Ishikawa (cell line): ENCODE data around the gene ZNF23.

ENCODE experiments used
- CEBPB ChIP-seq: IDR thresholded peaks from 2 replicates; pipeline ENCODE4 v1.6.1; 2012
- CREB1 ChIP-seq: IDR thresholded peaks from 2 replicates; pipeline ENCODE4 v1.6.1; 2012; ENCODE audit warnings: low read depth
- EGR1 ChIP-seq: IDR thresholded peaks from 2 replicates; pipeline ENCODE4 v1.6.1; 2012
- EP300 ChIP-seq: IDR thresholded peaks from 2 replicates; pipeline ENCODE4 v1.6.1; 2012; ENCODE audit warnings: borderline replicate concordance
- FOXM1 ChIP-seq: IDR thresholded peaks from 2 replicates; pipeline ENCODE4 v1.6.1; 2012; ENCODE audit warnings: low read depth, borderline replicate concordance
- MAX ChIP-seq: IDR thresholded peaks from 2 replicates; pipeline ENCODE4 v1.6.1; 2012
- NFIC ChIP-seq: IDR thresholded peaks from 2 replicates; pipeline ENCODE4 v1.6.1; 2012
- RAD21 ChIP-seq: IDR thresholded peaks from 2 replicates; pipeline ENCODE4 v1.6.1; 2012; ENCODE audit warnings: low read depth
- REST ChIP-seq: IDR thresholded peaks from 2 replicates; pipeline ENCODE4 v1.6.1; 2012; ENCODE audit warnings: low read depth, mild to moderate bottlenecking
- TAF1 ChIP-seq: IDR thresholded peaks from 2 replicates; pipeline ENCODE4 v1.6.1; 2012; ENCODE audit warnings: low read depth, mild to moderate bottlenecking
- TCF12 ChIP-seq: IDR thresholded peaks from 2 replicates; pipeline ENCODE4 v1.6.1; 2012; ENCODE audit warnings: low read depth
- TEAD4 ChIP-seq: IDR thresholded peaks from 2 replicates; pipeline ENCODE4 v1.6.1; 2012
- USF1 ChIP-seq: IDR thresholded peaks from 2 replicates; pipeline ENCODE4 v1.6.1; 2012
- YY1 ChIP-seq: IDR thresholded peaks from 2 replicates; pipeline ENCODE4 v1.6.1; 2012; ENCODE audit warnings: low read depth
- ZBTB7A ChIP-seq: IDR thresholded peaks from 2 replicates; pipeline ENCODE4 v1.6.1; 2012; ENCODE audit warnings: low read depth

The ZNF23 gene

GRCh38 chr16:71456801-71457200 is 5.2 kb downstream of the ZNF23 start:
- TF ChIP-seq FOXM1, result no peak
- no peak for TF ChIP-seq MAX
- TF ChIP-seq TEAD4, result no peak
- TF ChIP-seq CREB1, result no peak
- TF ChIP-seq ZBTB7A, result no peak
- TF ChIP-seq TAF1, result no peak
- no peak for TF ChIP-seq EGR1
- no peak for TF ChIP-seq REST
- no peak for TF ChIP-seq RAD21
- no peak for TF ChIP-seq TCF12
- no peak for TF ChIP-seq NFIC

- TF ChIP-seq YY1 (no peak), CEBPB (no peak), USF1 (no peak), CREB1 (no peak), NFIC (no peak), FOXM1 (no peak), EGR1 (no peak), MAX (no peak), REST (no peak), EP300 (no peak), TCF12 (no peak), RAD21 (no peak), ZBTB7A (no peak), TAF1 (no peak)
Observed at GRCh38 chr16:71453036-71453435, 9.0 kb downstream of the ZNF23 start.

- TF ChIP-seq EP300 (no peak), TEAD4 (no peak), EGR1 (no peak), CREB1 (no peak), CEBPB (no peak), ZBTB7A (no peak), USF1 (no peak), NFIC (no peak), YY1 (no peak), MAX (no peak), FOXM1 (no peak), TAF1 (no peak), TCF12 (no peak), REST (no peak), RAD21 (no peak)
Observed at GRCh38 chr16:71449020-71449419, 13.0 kb downstream of the ZNF23 start.

- TF ChIP-seq MAX, result no peak
- TF ChIP-seq CEBPB, result no peak
- TF ChIP-seq CREB1, result no peak
- no peak for TF ChIP-seq EP300
- TF ChIP-seq TEAD4, result no peak
- no peak for TF ChIP-seq YY1
Observed at GRCh38 chr16:71448274-71448866, 13.7 kb downstream of the ZNF23 start.
